HepG2 (cell line): ENCODE data around the gene C1GALT1.

Source experiments
- CTCF ChIP-seq: sonication (generic); formaldehyde crosslinking; IDR thresholded peaks from 2 replicates; pipeline ENCODE4 v1.5.0; 2020; ENCODE audit warnings: mild to moderate bottlenecking, missing genetic modification reagents, moderate library complexity
- EP300 ChIP-seq, 3 experiments: sonication (generic) in 1 of 3; formaldehyde crosslinking in 1 of 3; IDR thresholded peaks; 2 replicates each; pipeline versions ENCODE4 v1.5.1 to v1.6.1; 2011 to 2020; ENCODE audit warnings: low read depth in 2 of 3, low read length in 2 of 3, borderline replicate concordance in 1 of 3, improper control_type of control experiment in 1 of 3, mild to moderate bottlenecking in 1 of 3, missing genetic modification reagents in 1 of 3, moderate library complexity in 1 of 3
- GATAD1 ChIP-seq: IDR thresholded peaks from 2 replicates; pipeline ENCODE4 v1.6.1; 2016; ENCODE audit warnings: missing genetic modification reagents, missing compliant biosample characterization
- JUNB ChIP-seq: sonication (generic); formaldehyde crosslinking; IDR thresholded peaks from 2 replicates; pipeline ENCODE4 v1.8.0; 2022; ENCODE audit warnings: missing genetic modification reagents, mild to moderate bottlenecking, borderline replicate concordance
- JUND ChIP-seq: sonication (generic); formaldehyde crosslinking; IDR thresholded peaks from 2 replicates; pipeline ENCODE4 v1.8.0; 2022; ENCODE audit warnings: mild to moderate bottlenecking, missing genetic modification reagents
- KDM1A ChIP-seq: IDR thresholded peaks from 2 replicates; pipeline ENCODE4 v1.6.1; 2016; ENCODE audit warnings: missing compliant biosample characterization
- NFIB ChIP-seq: sonication (generic); formaldehyde crosslinking; IDR thresholded peaks from 2 replicates; pipeline ENCODE4 v1.9.0; 2021; ENCODE audit warnings: missing genetic modification reagents, mild to moderate bottlenecking, borderline replicate concordance
- POLR2AphosphoS5 ChIP-seq: IDR thresholded peaks from 2 replicates; pipeline ENCODE4 v1.6.1; 2012; ENCODE audit warnings: low read depth, low read length
- ZNF644 ChIP-seq: IDR thresholded peaks from 2 replicates; pipeline ENCODE4 v1.6.1; 2016; ENCODE audit warnings: low read depth
- ZNF660 ChIP-seq: sonication (generic); formaldehyde crosslinking; IDR thresholded peaks from 2 replicates; pipeline ENCODE4 v1.5.1; 2020; ENCODE audit warnings: mild to moderate bottlenecking, low read depth, missing genetic modification reagents, borderline replicate concordance
- ZNF746 ChIP-seq: sonication (generic); formaldehyde crosslinking; IDR thresholded peaks from 2 replicates; pipeline ENCODE4 v1.8.0; 2022; ENCODE audit warnings: mild to moderate bottlenecking, missing genetic modification reagents
- TF ChIP-seq, protein P1 (sequence below): sonication (generic); formaldehyde crosslinking; IDR thresholded peaks from 2 replicates; pipeline ENCODE4 v1.4.0; 2020; ENCODE audit warnings: missing genetic modification reagents
- TF ChIP-seq, protein P2 (sequence below): sonication (generic); formaldehyde crosslinking; IDR thresholded peaks from 2 replicates; pipeline ENCODE4 v1.8.1; 2023; ENCODE audit warnings: mild to moderate bottlenecking, inconsistent platforms, moderate library complexity, missing genetic modification reagents, borderline replicate concordance

DNA sequence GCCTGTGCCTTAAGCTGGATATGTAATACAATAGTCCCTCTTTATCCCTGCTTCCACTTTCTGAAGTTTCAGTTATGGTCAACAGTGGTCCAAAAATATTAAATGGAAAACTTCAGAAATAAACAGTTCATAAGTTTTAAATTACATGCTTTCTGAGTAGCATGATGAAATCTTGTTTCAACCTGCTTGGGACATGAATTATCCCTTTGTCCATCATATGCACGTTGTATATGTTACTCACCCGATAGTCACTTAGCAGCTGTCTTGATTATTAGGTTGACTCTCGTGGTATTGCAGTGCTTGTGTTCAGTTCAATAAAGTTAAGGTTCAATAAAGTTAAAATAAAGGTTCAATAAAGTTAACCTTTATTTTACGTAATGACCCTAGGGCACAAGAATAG lies 25.5 kb downstream of the C1GALT1 start:
- TF ChIP-seq JUNB (CRISPR knock-in tag) (no peak), POLR2AphosphoS5 (no peak), KDM1A (no peak), NFIB (no peak), EP300 (IDR thresholded peaks at IDR 0.05; ENCODE audit: low read depth in 2 of 2, low read length in 2 of 2) (no peak), EP300 (CRISPR knock-in tag; IDR thresholded peaks at IDR 0.05; ENCODE audit: borderline replicate concordance) (no peak), CTCF (CRISPR knock-in tag) (no peak), ZNF644 (CRISPR knock-in tag) (no peak), ZNF660 (no peak), GATAD1 (CRISPR knock-in tag) (no peak), ZNF746 (CRISPR knock-in tag) (no peak), JUND (CRISPR knock-in tag) (no peak)
- TF ChIP-seq, protein P1, sequence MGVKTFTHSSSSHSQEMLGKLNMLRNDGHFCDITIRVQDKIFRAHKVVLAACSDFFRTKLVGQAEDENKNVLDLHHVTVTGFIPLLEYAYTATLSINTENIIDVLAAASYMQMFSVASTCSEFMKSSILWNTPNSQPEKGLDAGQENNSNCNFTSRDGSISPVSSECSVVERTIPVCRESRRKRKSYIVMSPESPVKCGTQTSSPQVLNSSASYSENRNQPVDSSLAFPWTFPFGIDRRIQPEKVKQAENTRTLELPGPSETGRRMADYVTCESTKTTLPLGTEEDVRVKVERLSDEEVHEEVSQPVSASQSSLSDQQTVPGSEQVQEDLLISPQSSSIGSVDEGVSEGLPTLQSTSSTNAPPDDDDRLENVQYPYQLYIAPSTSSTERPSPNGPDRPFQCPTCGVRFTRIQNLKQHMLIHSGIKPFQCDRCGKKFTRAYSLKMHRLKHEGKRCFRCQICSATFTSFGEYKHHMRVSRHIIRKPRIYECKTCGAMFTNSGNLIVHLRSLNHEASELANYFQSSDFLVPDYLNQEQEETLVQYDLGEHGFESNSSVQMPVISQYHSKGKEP (CRISPR knock-in tag), result no peak
- TF ChIP-seq, protein P2, sequence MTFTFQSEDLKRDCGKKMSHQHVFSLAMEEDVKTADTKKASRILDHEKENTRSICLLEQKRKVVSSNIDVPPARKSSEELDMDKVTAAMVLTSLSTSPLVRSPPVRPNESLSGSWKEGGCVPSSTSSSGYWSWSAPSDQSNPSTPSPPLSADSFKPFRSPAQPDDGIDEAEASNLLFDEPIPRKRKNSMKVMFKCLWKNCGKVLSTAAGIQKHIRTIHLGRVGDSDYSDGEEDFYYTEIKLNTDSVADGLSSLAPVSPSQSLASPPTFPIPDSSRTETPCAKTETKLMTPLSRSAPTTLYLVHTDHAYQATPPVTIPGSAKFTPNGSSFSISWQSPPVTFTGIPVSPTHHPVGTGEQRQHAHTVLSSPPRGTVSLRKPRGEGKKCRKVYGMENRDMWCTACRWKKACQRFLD (CRISPR knock-in tag), result no peak
